GM12878 (cell line): Measurements from ENCODE around the gene HES7.

Experiments used
- CEBPB ChIP-seq, 2 experiments: fragments of 150-350 bp in 1 of 2; IDR thresholded peaks; 2 replicates each; pipeline ENCODE4 v1.6.1; 2012 to 2014; ENCODE audit warnings: low read depth in 2 of 2, low read length in 2 of 2, borderline replicate concordance in 1 of 2, inconsistent platforms in 1 of 2
- CHD2 ChIP-seq: IDR thresholded peaks from 2 replicates; pipeline ENCODE4 v1.6.1; 2011; ENCODE audit warnings: low read depth, low read length, improper control_type of control experiment, borderline replicate concordance
- CTCF ChIP-seq, 3 experiments: IDR thresholded peaks in 2 of 3; conservative IDR thresholded peaks in 1 of 3; 2 replicates each; pipeline ENCODE4 v1.5.1; 2011; ENCODE audit warnings: low read depth in 3 of 3, low read length in 3 of 3, mild to moderate bottlenecking in 3 of 3, control low read depth in 2 of 3, moderate library complexity in 2 of 3, inconsistent platforms in 1 of 3, mixed read lengths in 1 of 3; ENCODE audit not compliant: control insufficient read depth in 2 of 3, insufficient read depth in 1 of 3; ENCODE audit errors: extremely low read depth in 1 of 3
- GABPA ChIP-seq: IDR thresholded peaks from 2 replicates; pipeline ENCODE4 v1.6.1; 2014; ENCODE audit warnings: antibody characterized with exemption, low read depth, mild to moderate bottlenecking, inconsistent platforms
- MXI1 ChIP-seq: fragments of 150-350 bp; IDR thresholded peaks from 2 replicates; pipeline ENCODE4 v1.6.1; 2011; ENCODE audit warnings: low read depth, mild to moderate bottlenecking, inconsistent platforms, low read length, improper control_type of control experiment
- NFIC ChIP-seq: IDR thresholded peaks from 2 replicates; pipeline ENCODE4 v1.6.1; 2012; ENCODE audit warnings: low read depth, mild to moderate bottlenecking, inconsistent platforms, low read length, moderate library complexity
- NFYB ChIP-seq: IDR thresholded peaks from 2 replicates; pipeline ENCODE4 v1.6.1; 2011; ENCODE audit warnings: low read depth, mild to moderate bottlenecking, low read length, improper control_type of control experiment, moderate library complexity; ENCODE audit not compliant: insufficient read depth
- RCOR1 ChIP-seq: conservative IDR thresholded peaks from 2 replicates; pipeline ENCODE4 v1.6.1; 2012; ENCODE audit warnings: low read depth, low read length, improper control_type of control experiment
- REST ChIP-seq: IDR thresholded peaks from 2 replicates; pipeline ENCODE4 v1.6.1; 2012; ENCODE audit warnings: mild to moderate bottlenecking, low read depth, low read length
- SIX5 ChIP-seq: IDR thresholded peaks from 2 replicates; pipeline ENCODE4 v1.6.1; 2011; ENCODE audit warnings: mild to moderate bottlenecking, low read depth, low read length, moderate library complexity; ENCODE audit not compliant: severe bottlenecking
- SREBF2 ChIP-seq: IDR thresholded peaks from 2 replicates; pipeline ENCODE4 v1.6.1; 2012; ENCODE audit warnings: mild to moderate bottlenecking, low read length
- STAT3 ChIP-seq: IDR thresholded peaks from 2 replicates; pipeline ENCODE4 v1.6.1; 2011; ENCODE audit warnings: low read depth, low read length, improper control_type of control experiment
- ZNF24 ChIP-seq: fragments of 450-650 bp; IDR thresholded peaks from 2 replicates; pipeline ENCODE4 v1.6.1; 2017; ENCODE audit warnings: antibody characterized with exemption, mild to moderate bottlenecking
- ZSCAN29 ChIP-seq: fragments of 450-650 bp; IDR thresholded peaks from 2 replicates; pipeline ENCODE4 v1.6.1; 2017; ENCODE audit warnings: mild to moderate bottlenecking, moderate library complexity

- TF ChIP-seq ZNF24 = no peak
- no peak for TF ChIP-seq CEBPB (IDR thresholded peaks at IDR 0.05; ENCODE audit: borderline replicate concordance in 1 of 2, low read depth in 2 of 2, low read length in 2 of 2)
- no peak for TF ChIP-seq REST
- no peak for TF ChIP-seq NFIC
- no peak for TF ChIP-seq ZSCAN29
- peak; percentile 86 to 95 (median 93) for TF ChIP-seq CTCF (IDR thresholded peaks at IDR 0.05 in 2 of 3, conservative IDR thresholded peaks at IDR 0.05 in 1 of 3; ENCODE audit: control insufficient read depth in 2 of 3, extremely low read depth in 1 of 3, insufficient read depth in 1 of 3, low read depth in 3 of 3, low read length in 3 of 3)
- TF ChIP-seq GABPA = no peak
- TF ChIP-seq RCOR1 = no peak
- TF ChIP-seq SREBF2 = no peak
- no peak for TF ChIP-seq CHD2
- TF ChIP-seq STAT3 = no peak
- TF ChIP-seq NFYB = no peak
- TF ChIP-seq MXI1 = no peak
- no peak for TF ChIP-seq SIX5
These were observed 50.0 kb downstream of the HES7 start for GRCh38 chr17:8073627-8074484.
